HG03108 (cell line): ENCODE measurements around the gene RHOG.
"Not testable (repeated sequence)": the region's sequence is repeated elsewhere in the genome, so short reads cannot be mapped to it uniquely, and the experiment has no call there.

ENCODE experiments used
- ATAC-seq: cut with Tn5 transposase; IDR thresholded peaks from one replicate; pipeline ENCODE4 v1.9.1; 2021; ENCODE audit warnings: moderate library complexity; ENCODE audit not compliant: unreplicated experiment

The RHOG gene

DNA sequence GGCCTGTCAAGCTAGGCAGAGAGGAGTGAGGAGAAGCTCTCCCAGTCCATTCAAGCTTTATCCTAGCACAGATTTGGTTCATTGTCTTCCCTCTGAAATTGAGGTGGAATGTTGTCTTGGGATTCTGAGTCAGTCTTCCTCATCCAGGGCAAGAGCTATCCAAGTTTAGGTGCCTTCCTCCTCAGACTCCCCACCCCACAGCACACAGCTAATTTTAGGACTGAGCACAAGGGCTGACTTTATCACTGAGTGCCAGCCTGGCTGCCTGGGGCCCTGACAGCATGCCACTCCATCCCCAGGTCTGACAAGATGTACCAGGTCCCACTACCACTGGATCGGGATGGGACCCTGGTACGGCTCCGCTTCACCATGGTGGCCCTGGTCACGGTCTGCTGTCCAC, 29.8 kb downstream of the RHOG start:
- ATAC-seq, result no peak

DNA sequence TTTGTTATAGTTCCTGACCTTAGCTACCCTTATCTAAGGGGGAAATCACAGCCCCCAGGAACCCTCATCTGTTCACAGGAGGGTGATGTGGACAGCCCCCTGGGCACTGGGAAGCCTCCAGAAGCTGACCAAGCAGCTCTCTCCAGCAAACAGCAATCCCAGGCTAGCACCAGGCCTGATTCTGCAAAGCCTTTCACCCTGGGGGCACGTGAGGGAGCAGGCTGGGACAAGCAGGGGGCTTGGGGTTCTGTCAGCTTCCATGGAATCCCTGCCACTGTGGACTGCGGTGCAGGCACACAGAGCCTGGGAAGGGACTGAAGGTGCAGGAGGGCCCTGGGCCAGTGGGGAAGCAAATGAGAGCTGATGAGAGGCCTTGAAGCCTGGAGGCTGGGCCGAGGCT, 30.3 kb downstream of the RHOG start:
- no peak for ATAC-seq

DNA sequence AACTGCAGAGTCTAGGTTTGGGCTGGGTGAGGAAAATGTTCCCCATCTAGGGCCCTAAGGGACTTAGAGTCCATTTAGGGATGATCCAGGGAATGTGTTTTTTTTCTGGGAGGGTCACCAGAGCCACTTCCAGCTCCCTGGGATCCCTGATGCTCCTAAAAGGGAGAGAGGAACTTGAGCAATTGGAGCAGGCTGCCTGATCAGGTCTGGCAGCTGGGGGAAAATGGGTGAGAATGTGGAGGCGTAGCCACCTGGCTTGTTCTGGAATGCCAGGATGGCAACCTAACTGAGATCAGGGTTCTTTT, 31.2 kb downstream of the RHOG start:
- no peak for ATAC-seq

DNA sequence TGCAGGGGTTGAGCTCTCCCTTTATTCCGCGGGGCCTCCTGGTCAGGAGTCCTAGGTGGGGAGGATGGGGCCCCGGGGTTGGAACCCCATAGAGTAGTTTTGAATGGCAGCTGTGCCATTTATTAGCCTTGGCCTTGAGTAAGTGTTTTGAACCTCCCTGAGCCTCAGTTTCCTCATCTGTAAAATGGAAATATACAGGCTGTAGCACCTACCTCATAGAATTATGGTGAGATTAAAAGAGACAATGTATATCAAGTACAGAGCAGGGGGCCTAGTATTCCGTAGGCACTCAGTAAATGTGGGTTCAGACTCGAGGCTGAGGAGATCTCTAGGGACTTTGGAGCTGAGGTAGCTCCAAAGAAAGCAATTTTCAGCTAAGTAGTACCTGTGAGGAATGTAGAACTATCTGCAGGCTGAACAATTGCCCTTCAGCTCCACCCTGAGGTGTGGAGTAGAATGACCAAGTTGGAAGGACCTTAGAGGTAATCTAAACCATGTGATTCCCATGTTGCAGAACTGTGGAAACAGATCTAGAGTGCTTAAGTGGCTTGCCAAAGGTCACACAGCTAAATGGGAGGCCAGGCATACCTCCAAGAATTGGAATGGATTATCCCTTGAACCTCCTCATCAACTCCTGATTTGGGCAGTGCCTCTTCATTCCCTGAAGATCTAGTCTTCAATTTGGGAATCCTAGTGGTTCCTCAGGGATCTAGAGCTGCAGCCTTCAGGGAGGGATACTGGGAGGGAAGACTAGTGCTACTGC, 31.7 kb downstream of the RHOG start:
- ATAC-seq, result peak; percentile 67

DNA sequence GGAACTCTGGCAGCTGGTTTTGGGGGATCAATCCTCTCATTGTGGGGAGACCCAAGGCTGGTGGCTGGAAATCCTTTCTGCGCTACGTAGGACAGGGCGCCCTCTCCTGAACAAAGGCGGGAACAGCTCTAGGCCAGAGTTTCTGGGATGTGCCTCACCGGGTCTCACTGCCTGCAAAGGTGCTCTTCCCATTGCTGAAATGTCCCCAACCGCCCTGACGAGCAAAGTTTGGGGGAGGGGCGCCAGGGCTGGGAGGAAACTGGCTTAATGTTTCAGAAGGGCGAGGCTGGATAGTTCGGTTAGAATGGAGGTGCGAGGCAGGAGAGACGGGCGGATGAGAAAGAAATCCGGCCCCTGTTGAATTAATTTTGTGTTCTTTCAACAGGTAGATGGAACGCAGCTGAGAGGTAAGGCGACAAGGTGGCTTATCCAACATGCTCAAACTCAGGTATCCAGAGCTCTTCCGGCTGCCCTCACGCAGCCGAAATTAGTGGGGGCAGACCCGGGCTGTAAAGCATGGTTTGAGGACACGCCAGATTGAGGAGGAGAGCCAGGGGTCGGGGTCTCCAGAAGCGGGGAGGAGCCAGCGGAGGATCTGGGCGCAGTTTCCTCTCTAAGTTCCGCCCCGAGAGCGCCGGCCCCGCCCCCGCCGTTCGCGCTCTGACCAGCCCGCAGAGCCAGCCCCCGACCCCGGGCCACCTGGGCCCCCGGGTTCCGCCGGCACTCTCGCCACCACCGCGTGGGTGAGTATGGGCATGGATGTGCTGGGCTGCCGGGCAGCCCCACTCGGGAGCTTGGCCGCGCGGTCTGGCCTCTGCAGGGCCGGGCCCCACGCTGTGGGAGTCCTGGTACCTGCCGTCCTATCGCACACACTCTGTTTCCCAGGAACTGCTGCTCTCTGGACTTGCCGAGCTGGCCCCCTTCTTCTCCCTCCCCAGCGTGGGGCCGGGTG, 32.6 kb downstream of the RHOG start, which contains the start of gene PGAP2:
Gene PGAP2 (plus strand): TSS at position 652 of the 952 bp plus-strand sequence. CDS start 2,700 bp downstream, outside the sequence.
- peak; percentile 62 for ATAC-seq

DNA sequence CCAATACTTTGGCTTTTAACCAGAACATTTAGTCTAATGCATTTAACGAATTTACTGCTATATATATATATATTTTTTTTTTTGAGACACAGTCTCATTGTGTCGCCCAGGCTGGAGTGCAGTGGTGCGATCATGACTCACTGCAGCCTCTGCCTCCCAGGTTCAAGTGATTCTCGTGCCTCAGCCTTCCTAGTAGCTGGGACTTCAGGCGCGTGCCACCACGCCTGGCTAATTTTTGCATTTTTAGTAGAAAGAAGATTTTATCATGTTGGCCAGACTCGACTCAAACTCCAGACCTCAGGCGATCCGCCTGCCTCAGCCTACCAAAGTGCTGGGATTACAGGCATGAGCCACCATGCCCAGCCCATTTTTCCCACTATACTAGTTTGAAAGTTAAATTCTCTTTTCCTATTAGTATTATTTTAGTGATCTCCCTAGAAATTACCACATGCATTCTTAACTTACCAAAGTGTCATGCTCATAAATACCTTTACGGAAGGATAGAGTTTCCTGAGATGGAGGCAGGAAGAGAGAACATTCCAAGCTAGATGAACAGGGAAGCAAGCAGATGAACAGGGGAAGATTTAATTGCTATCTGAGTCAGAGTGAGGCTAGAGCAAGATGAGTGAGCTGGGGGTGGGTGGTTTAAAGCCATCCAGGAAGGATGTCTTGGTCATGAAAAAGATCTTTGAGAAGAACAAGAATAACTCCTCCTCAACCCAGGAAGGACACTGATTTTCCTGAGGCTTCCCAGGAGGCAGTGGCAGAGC, 36.8 kb downstream of the RHOG start:
- no peak for ATAC-seq

DNA sequence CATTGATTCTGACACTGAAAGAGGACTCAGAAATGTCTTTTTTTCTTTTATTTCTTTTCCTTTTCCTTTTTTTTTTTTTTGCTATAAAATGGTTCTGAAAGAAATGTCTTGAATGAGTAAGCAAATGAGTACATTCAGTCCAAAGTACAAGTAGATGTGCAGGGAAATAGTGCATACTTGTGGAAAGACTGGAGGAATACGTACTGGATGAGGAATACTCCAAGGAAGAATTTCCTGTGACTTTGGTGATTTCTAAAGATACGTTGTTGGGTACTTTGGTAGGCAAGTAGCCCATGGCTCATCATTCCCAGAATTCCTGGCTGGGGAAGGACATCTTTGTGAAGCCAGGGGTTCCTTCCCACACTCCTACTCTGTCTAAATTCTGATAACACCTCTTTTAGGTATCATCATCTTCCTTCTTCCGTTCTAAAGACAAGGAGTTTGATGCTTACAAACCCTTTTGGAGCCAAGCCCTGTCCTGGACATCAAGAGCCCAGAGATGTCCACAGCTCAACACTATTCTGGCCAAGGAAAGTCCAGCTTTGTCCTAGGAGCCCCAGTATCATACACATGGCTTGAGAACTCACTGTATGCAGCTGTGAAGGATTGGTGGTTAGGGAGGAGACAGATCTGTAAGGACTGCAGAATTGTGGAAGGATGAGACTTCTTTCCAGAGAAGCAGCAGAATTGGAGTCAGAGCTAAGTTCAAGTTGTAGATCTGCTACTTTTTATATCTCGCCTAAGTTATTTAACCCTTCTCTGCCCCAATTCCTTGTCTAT, 38.6 kb downstream of the RHOG start:
- ATAC-seq, result no peak

DNA sequence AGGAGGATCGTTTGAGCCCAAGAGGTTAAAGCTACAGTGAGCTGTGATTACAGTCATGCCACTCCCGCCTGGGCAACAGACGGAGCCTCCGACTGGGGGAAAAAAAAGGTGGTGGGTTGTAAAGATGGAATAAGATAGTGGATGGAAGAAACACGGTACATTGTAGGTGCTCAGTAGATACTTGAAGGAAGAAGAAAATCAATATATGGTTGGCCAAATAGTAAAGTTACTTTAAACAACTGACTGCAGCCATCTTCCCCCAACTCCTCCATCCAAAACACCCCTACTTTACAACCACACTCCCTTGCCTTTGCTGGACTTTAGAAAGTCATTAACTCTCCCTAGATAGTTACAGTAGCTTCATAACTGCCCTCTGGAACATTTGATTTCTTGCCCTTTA, 40.9 kb downstream of the RHOG start:
- ATAC-seq, result no peak

DNA sequence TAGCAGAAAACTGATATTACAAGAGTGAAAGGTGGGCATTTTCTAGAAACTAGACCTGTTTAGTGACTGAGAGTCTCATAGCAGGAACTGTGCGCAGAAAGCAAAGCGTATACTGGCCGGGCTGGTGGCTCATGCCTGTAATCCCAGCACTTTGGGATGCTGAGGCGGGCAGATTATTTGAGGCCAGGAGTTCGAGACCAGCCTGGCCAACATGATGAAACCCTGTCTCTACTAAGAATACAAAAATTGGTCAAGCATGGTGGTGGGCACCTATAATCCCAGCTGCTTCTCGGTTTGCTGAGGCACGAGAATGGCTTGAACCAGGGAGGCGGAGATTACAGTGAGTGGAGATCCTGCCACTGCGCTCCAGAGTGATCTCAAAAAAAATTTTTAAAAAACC, 41.6 kb downstream of the RHOG start:
- no peak for ATAC-seq

DNA sequence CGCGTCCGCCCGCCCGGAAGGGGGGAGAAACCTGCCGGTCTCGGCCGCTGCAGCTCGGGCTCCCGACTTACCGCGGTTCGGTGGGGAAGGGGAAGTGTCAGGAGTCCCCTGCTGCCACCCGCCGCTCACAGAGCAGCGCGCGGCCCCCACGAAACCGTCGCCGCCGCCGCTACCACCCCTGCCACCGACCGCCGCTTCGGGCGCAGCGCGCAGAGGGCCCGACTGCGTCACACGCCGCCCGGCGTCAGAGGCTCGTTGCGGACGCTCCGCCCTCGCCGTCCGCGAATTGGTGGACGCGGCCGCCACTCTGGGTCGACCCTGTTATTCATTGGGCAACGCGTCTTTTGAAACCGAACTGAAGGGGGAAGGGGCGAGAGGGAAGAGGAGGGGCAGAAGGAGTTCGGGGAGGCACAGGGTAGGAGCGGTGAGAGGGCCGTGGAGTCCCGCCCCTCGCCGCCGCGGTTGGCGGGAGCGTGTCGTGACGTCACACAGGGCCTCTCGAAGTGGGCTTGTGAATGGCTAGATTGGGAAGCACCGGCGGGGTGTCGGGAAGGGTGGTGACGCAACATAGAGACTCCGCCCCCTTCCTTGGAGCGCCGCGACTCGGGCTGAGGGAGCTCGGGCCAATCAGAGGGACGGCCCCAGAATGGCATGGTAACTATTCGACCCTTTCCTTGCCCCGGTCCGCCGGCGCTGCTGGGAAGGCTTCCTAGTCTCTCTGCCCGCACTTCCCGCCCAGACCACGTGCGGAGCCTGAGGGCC, 43.2 kb downstream of the RHOG start, which contains the start of gene NUP98:
Gene NUP98 (minus strand): TSS at position 226 of the 762 bp plus-strand sequence. CDS start 15,437 bp downstream, outside the sequence.
- peak; percentile 92 for ATAC-seq

DNA sequence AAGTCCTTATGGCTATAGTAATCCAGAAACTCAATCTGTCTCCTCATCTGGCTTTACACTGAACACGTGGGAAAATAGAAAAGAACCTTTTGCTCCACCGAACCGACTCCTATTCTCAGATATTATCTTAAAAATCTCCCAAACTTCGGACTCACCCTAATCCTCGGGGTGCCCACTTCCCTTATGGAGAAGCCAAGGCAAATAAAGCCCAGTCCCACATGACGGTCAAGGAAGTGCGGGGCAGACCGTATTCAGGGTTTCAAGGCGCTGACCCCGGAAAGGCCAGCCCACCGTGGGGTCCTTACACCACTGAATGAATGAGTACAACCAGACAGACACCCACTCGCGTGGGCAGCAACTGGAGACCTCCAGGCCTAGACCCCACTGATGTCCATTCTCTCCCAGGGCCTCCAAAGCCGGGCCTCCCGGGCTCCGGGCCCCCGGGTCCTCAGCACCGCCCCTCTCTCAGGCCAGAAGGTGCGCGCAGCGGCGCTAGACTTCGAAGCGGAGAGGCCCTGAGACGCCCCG, 43.9 kb downstream of the RHOG start:
- peak; percentile 16 for ATAC-seq

DNA sequence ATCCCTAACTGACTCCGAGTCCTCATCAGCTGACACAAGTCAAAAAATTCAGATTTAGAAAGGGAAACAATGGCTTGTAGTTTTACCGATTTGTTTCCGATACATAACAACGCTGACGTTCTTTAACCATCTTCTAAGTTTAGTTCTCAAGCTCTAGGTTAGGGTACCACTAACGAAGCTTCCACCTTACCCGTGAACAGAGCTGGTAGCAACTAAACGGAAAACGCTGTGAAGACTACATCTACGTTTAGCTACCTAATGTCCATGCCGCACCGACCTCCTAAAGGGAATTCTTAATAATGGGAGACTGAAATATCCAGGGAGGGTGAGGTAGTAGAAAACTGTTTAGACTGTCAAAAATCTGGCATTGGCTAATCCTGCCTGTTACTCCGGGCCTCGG, 44.4 kb downstream of the RHOG start:
- no peak for ATAC-seq

DNA sequence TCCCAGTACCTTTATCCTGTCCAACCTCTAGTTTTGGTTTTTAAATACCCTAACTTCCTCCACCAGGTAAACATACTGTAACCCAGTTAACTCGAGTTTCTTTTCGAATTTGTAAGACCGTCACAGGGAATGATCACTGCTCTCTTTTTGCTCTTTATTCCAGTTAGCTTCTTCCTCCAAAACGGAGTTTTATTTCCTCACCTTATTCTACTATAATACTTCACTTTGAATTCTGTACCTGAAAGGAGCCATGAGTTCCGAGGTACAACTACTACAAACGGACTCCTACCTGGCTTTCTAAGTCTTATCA, 44.8 kb downstream of the RHOG start:
- no peak for ATAC-seq

DNA sequence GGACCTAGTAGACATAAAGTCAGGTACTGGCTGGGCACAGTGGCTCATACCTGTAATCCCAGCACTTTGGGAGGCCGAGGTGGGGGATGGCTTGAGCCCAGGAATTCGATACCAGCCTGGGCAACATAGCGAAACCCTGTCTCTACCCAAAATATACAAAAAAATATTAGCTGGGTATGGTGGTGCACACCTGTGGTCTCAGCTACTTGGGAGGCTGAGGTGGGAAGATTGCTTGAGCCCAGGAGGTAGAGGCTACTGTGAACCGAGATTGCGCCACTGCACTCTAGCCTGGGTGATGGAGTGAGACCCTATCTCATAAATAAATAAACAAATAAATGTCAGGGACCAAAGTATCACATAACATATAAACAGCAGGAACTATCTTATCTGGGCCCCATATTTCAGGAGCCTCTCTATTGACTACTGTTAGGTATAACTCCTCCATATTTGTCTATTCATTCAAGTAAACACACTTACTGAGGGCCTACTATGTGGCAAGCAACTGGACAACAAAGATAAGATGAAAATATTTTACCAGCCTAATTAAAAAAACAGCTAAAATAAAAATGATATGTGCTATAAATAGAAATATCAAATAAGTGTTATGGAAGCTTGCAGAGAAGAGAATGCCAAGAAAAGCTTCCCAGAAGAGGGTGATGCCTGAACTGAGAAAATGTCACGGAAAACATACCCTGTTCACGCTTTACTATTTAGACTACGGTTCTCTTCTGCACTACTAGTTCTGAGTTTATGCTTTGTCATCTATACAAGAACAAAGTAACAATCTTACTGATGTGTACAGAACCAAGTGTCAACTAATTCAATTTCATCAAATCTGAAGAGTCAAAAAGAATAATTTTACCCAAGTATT, 45.4 kb downstream of the RHOG start:
- ATAC-seq, result no peak

DNA sequence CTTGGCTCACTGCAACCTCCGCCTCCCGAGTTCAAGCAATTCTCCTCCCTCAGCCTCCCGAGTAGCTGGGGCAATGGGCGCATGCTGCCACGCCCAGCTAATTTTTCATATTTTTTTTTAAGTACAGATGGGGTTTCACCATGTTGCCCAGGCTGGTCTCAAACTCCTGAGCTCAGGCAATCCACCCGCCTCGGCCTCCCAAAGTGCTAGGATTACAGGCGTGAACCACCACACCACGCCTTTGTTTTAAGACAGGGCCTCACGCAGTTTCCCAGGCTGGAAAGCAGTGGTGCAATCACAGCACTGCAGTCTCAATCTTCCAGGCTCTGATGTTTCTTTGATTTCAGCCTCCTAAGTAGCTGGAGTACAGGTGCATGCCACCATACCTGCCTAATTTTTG, 46.4 kb downstream of the RHOG start:
- ATAC-seq, result not testable (repeated sequence)

DNA sequence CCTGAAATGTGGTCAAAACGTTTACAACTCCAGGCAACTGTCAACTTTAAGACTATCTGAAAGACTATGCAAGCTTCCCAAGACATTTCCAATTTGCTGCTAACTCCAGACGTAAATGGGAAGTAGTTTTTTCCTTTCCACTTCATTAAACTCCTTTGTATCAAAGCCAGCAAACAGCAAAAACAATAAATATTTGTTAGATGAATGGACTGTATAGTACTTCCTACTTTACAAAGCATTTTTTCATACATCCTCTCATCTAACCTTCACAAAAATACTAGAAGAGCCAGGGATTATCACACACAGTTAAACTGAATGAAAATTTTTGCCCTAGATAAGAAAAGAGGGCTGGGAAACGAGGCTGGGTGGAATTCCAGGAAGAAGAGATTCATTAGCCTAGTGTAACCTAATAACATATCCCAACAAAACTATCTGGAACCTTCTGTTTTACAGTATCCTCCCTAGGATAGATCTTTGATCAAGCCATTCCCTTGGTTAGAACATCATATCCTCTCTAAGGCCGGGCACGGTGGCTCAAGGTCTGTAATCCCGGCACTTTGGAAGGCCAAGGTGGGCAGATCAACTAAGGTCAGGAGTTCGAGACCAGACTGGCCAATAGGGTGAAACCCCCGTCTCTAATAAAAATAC, 53.9 kb downstream of the RHOG start:
- no peak for ATAC-seq

DNA sequence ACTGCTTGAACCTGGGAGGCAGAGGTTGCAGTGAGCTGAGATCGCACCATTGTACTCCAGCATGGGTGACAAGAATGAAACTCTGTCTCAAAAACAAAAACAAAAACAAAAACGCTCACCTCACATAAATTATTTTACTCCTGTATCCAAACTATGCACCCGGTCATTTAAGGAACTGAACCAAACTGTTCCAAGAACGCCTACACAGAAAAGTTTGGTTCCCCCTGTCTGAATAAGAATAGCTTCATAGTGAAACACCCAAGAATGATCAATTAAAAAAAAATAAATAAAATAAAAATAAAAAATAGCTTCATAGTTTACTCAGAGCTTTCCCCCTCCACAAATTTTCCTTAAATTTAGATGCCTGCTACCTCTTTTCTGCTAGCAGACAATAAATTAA, 57.1 kb downstream of the RHOG start:
- ATAC-seq, result no peak

DNA sequence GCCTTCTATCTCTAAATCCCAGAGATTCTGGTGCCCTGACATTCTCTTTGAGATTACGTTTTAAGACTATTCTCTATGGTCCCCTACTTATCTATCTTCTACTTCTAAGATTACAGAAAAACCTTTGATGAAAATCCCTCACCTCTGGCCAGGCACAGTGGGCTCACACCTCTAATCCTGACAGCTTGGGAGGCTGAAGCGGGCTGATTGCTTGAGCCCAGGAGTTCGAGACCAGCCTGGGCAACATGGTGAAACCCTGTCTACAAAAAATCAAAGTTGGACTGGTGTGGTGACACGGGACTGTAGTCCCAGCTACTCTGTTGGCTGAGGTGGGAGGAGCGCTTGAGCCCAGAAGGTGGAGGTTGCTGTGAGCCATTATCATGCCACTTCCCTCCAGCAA, 57.8 kb downstream of the RHOG start:
- ATAC-seq, result no peak
